A549 (cell line): ENCODE results near the gene ALG6.

Experiments used
- HDAC2 ChIP-seq: fragments of 200-600 bp; sonication (generic); IDR thresholded peaks from 2 replicates; pipeline ENCODE4 v1.6.1; 2016
- HOXA7 ChIP-seq: fragments of 250-450 bp; sonication (Bioruptor Pico); IDR thresholded peaks from 2 replicates; pipeline ENCODE4 v1.5.0; 2020; ENCODE audit warnings: mild to moderate bottlenecking, moderate library complexity
- MAZ ChIP-seq: fragments of 150-350 bp; IDR thresholded peaks from 2 replicates; pipeline ENCODE4 v1.6.1; 2014; ENCODE audit warnings: antibody characterized with exemption, low read depth, low read length, borderline replicate concordance
- MYC ChIP-seq: IDR thresholded peaks from 2 replicates; pipeline ENCODE4 v1.6.1; 2012; ENCODE audit warnings: mild to moderate bottlenecking, inconsistent platforms, low read length, improper control_type of control experiment, borderline replicate concordance
- NR3C1 ChIP-seq: fragments of >200 bp; sonication (Bioruptor Twin); formaldehyde crosslinking; IDR thresholded peaks from 3 replicates; pipeline ENCODE4 v1.6.1; 2017
- POLR2A ChIP-seq: IDR thresholded peaks from 2 replicates; pipeline ENCODE4 v1.6.1; 2012; ENCODE audit warnings: mild to moderate bottlenecking, low read length
- RAD21 ChIP-seq, 2 experiments: fragments of >200 bp in 1 of 2; sonication (Bioruptor Twin) in 1 of 2; formaldehyde crosslinking in 1 of 2; IDR thresholded peaks in 1 of 2; conservative IDR thresholded peaks in 1 of 2; 2 replicates in 1 of 2; 3 replicates in 1 of 2; pipeline ENCODE4 v1.6.1; 2012 to 2018; ENCODE audit warnings: inconsistent platforms in 1 of 2
- TF ChIP-seq, protein P1 (sequence below): IDR thresholded peaks from 2 replicates; pipeline ENCODE4 v1.6.1; 2012
- TF ChIP-seq, protein P2 (sequence below): fragments of >200 bp; sonication (Bioruptor Twin); formaldehyde crosslinking; IDR thresholded peaks from 3 replicates; pipeline ENCODE4 v1.5.1; 2016
- TF ChIP-seq, protein P3 (sequence below): fragments of 450-650 bp; IDR thresholded peaks from 2 replicates; pipeline ENCODE4 v1.6.1; 2014; ENCODE audit warnings: antibody characterized with exemption

DNA sequence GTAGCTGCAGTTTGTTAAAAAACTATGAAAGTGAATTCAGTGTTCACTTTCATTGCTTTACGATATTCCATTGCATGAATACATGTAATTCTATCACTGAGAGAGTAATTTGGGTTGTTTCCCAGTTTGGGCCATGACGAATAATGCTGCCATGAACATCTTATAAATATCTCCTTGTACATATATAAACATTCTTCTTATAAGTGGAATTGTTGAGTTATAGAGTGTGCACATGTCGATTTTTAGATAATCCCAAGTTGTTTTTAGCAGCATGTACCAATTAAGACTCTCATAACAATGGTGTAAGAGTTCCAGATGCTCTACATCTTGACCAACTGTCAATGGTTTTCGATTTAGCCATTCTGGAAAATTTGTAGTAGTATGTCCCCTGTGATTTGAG, 40.9 kb downstream of the ALG6 start:
- TF ChIP-seq, protein P1, sequence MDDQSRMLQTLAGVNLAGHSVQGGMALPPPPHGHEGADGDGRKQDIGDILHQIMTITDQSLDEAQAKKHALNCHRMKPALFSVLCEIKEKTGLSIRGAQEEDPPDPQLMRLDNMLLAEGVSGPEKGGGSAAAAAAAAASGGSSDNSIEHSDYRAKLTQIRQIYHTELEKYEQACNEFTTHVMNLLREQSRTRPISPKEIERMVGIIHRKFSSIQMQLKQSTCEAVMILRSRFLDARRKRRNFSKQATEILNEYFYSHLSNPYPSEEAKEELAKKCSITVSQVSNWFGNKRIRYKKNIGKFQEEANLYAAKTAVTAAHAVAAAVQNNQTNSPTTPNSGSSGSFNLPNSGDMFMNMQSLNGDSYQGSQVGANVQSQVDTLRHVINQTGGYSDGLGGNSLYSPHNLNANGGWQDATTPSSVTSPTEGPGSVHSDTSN, result no peak
- no peak for TF ChIP-seq POLR2A
- TF ChIP-seq, protein P2, sequence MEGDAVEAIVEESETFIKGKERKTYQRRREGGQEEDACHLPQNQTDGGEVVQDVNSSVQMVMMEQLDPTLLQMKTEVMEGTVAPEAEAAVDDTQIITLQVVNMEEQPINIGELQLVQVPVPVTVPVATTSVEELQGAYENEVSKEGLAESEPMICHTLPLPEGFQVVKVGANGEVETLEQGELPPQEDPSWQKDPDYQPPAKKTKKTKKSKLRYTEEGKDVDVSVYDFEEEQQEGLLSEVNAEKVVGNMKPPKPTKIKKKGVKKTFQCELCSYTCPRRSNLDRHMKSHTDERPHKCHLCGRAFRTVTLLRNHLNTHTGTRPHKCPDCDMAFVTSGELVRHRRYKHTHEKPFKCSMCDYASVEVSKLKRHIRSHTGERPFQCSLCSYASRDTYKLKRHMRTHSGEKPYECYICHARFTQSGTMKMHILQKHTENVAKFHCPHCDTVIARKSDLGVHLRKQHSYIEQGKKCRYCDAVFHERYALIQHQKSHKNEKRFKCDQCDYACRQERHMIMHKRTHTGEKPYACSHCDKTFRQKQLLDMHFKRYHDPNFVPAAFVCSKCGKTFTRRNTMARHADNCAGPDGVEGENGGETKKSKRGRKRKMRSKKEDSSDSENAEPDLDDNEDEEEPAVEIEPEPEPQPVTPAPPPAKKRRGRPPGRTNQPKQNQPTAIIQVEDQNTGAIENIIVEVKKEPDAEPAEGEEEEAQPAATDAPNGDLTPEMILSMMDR, result no peak
- no peak for TF ChIP-seq RAD21 (conservative IDR thresholded peaks at IDR 0.05 in 1 of 2, IDR thresholded peaks at IDR 0.05 in 1 of 2)
- no peak for TF ChIP-seq NR3C1
- TF ChIP-seq MYC, result no peak
- no peak for TF ChIP-seq HOXA7 (CRISPR knock-in tag)
- TF ChIP-seq, protein P3, sequence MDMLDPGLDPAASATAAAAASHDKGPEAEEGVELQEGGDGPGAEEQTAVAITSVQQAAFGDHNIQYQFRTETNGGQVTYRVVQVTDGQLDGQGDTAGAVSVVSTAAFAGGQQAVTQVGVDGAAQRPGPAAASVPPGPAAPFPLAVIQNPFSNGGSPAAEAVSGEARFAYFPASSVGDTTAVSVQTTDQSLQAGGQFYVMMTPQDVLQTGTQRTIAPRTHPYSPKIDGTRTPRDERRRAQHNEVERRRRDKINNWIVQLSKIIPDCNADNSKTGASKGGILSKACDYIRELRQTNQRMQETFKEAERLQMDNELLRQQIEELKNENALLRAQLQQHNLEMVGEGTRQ, result no peak
- TF ChIP-seq HDAC2, result no peak
- TF ChIP-seq MAZ, result no peak
